UCSD-AML1 (cell line): ENCODE data around the gene NUB1.

ENCODE experiments used
- DNase-seq: peaks from one replicate; lab custom pipeline; 2025; ENCODE audit not compliant: unreplicated experiment; lab: John Stamatoyannopoulos, UW

The NUB1 gene

GRCh38 chr7:151343516-151343915 is 1.9 kb downstream of the NUB1 start:
- no peak for DNase-seq

GRCh38 chr7:151345576-151346469 is 4.2 kb downstream of the NUB1 start:
- DNase-seq: no peak

GRCh38 chr7:151346470-151346769 is 4.8 kb downstream of the NUB1 start:
- DNase-seq: no peak

GRCh38 chr7:151347200-151347599 is 5.6 kb downstream of the NUB1 start:
- DNase-seq: no peak

- no peak for DNase-seq
Observed at GRCh38 chr7:151348970-151349369, 7.4 kb downstream of the NUB1 start.

GRCh38 chr7:151349507-151349853 is 7.9 kb downstream of the NUB1 start:
- no peak for DNase-seq

GRCh38 chr7:151351027-151351426 is 9.4 kb downstream of the NUB1 start:
- DNase-seq: peak; percentile 37

GRCh38 chr7:151351967-151352366 is 10.4 kb downstream of the NUB1 start:
- peak; percentile 61 for DNase-seq

GRCh38 chr7:151352512-151352911 is 10.9 kb downstream of the NUB1 start:
- DNase-seq: no peak

GRCh38 chr7:151361193-151361959 is 19.8 kb downstream of the NUB1 start:
- no peak for DNase-seq

GRCh38 chr7:151363182-151363581 is 21.6 kb downstream of the NUB1 start:
- no peak for DNase-seq

- DNase-seq: no peak
Observed at GRCh38 chr7:151366166-151366879, 24.7 kb downstream of the NUB1 start.

- no peak for DNase-seq
Observed at GRCh38 chr7:151366880-151367222, 25.2 kb downstream of the NUB1 start.

GRCh38 chr7:151367284-151367683 is 25.7 kb downstream of the NUB1 start:
- DNase-seq: no peak

GRCh38 chr7:151368136-151368571 is 26.5 kb downstream of the NUB1 start:
- peak; percentile 30 for DNase-seq

GRCh38 chr7:151371266-151371665 is 29.7 kb downstream of the NUB1 start:
- no peak for DNase-seq

GRCh38 chr7:151372612-151373265 is 31.1 kb downstream of the NUB1 start:
- DNase-seq: no peak

GRCh38 chr7:151373599-151373998 is 32.0 kb downstream of the NUB1 start:
- no peak for DNase-seq

- no peak for DNase-seq
Observed at GRCh38 chr7:151374139-151374538, 32.5 kb downstream of the NUB1 start.

GRCh38 chr7:151374726-151375125 is 33.1 kb downstream of the NUB1 start:
- no peak for DNase-seq

GRCh38 chr7:151375530-151376217 is 34.1 kb downstream of the NUB1 start:
- no peak for DNase-seq
